D341Med (cell line): ENCODE data around the gene SGCD.
"Not testable (repeated sequence)": the region's sequence is repeated elsewhere in the genome, so short reads cannot be mapped to it uniquely, and the experiment has no call there.

Experiments used
- DNase-seq: peaks from one replicate; pipeline ENCODE4 v3.0.0; 2012; ENCODE audit warnings: low spot score

Gene SGCD

GRCh38 chr5:156570615-156571014 lies 243.7 kb downstream of the SGCD start:
- no peak for DNase-seq

DNA sequence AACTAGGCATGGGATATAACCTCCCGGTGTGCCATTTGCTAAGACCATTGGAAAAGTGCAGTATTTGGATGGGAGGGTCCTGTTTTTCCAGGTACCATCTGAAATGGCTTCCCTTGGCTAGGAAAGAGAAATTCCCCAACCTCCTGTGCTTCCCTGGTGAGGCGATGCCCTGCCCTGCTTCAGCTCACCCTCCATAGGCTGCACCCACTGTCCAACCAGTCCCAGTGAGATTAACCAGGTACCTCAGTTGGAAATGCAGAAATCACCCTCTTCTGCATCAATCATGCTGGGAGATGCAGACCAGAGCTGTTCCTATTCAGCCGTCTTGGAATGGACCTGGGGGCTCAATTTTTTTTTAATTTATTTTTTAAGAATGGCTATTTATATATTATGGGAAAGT lies 254.8 kb downstream of the SGCD start:
- DNase-seq, result no peak

DNA sequence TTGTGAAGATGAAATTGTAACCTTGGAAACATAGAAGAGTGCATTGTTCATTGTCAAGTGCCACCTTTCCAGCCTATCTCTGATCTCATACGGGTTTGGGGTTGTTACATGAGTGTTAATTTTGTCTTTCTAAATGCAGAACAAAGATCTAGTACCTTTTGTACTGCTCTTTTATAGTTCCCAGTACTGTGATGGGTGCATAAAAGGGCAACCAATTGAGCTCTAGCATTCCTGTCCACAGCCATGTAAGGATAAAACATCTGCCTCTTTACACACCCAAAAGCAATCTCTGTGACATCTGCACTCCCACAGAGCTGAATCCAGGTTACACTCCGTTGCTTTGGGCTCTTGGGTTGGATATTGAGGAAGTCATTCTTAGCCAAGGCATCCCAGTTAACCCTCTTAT lies 255.2 kb downstream of the SGCD start:
- no peak for DNase-seq

- no peak for DNase-seq
Observed at GRCh38 chr5:156584871-156585270, 257.9 kb downstream of the SGCD start.

GRCh38 chr5:156585999-156586398 lies 259.0 kb downstream of the SGCD start:
- DNase-seq, result no peak

DNA sequence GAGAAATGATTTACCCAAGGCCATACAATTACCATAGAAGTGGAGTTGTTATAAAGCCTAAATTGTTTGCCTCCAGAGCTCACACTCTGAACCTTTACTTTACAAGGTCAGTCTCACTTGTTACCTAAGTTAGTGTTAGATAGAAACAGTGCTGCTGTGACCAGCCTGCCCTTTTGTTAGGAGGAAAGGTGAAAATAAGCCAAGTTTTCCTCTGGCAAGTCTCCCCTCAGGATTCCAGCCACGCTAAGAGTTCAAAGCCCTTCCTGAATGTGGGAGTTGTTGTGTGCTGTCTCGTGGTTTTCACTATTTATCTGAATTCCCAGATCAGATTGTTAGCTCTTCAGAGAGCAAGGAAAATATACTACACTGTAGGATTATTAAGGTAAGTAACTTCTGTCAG lies 260.0 kb downstream of the SGCD start:
- no peak for DNase-seq

GRCh38 chr5:156588306-156588705 lies 261.3 kb downstream of the SGCD start:
- no peak for DNase-seq

DNA sequence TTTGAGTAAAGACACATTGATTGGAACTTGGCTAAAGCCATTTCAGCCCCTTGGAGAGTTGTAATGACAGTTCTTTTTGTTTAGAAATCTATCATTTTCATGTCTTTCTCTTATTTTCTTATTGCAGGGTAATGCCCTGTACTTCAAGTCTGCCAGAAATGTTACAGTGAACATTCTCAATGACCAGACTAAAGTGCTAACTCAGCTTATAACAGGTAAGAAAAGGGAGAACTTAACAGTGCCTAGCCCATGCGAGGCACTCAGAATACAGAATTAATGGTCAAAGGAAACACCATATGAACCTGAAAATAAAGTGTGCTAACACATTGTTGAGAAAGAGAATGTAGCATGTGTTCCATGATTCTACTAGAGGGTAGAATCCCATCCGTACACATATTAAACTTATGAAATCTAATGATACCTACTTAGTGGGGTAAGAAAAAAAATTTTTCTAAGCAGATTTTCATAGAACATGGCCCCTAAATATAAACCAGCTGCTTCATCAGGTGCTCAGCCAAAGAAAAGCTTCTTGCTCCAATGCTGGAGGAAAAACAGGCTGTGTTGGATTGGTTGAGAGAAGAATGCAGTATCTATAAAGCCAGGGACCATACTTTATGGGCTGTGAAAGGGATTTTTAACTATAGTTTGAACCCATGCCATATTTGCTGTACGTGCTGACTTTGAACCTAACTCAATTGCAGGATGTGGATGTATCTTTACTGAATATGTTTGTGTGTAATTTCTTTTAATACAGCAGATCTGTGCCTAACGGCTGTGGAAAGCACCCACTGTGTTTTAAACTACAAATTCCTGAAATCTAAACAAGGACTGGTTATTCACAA lies 262.4 kb downstream of the SGCD start:
- DNase-seq, result no peak

DNA sequence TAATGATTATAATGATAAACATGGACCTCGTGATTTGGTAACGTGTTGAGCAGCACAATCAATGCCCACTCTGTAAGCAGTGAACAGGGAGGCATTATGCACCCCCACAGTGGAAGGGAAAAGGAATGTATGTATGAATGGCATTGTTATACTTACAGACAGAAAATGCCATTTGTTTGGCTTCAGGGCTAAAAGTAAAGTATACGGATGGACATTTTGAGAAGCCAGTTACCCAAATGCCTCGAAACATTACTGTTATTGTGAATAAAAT lies 262.9 kb downstream of the SGCD start:
- no peak for DNase-seq

DNA sequence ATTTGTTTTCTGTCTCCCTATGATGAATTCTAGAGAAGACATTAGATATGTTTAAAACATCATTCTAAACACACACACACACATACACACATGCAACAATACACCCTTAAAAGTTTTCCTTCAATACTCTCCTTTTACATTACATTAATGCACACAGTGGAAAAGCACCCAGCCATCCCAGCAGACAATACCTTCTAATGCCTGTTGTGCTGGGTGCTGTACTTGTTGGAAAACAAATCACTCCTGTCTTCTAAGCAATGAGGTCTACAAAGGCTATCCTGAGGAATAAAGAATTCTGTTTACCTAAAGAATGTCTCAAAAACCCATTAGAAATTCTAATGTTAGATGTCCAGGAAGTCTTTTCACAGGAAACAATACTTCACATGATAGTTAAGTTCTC lies 264.0 kb downstream of the SGCD start:
- DNase-seq, result no peak

DNA sequence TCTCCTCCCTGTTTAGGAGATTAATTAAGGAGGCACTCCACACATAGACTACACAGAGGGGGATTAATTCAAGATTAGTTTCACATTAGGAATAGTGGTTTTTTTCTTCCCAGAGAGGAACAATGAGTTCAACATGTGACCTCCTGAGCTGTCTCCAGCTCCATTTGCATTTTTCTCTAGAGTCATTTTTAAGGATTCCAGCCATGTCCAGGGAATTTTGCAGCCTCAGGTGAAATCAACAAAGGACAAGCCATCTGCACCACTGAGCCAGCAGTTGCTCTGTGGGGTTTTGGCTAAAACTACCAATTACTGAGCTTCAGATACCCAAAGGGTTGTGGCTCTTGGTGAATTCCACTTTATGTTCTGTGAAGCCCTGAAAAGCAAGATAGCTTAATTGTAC lies 264.7 kb downstream of the SGCD start:
- DNase-seq, result no peak

DNA sequence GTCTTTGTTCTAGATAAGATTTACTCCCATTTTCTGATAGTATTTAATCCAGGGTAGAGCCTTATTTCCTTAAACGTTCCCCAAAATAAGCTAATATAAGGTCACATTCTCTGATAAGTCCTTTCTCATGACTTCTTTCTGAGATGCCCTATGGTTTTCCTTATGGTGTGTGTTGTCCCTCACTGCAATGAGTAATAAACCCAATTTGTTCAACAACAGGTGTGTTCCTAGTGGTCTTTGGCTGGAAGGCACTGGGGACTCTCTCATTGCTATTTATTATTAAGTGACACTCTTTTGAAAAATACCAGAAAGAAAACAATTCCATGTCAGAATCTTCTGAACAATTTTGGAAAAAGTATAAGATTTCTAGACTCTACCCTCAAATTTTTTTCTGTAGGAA lies 266.6 kb downstream of the SGCD start:
- no peak for DNase-seq

DNA sequence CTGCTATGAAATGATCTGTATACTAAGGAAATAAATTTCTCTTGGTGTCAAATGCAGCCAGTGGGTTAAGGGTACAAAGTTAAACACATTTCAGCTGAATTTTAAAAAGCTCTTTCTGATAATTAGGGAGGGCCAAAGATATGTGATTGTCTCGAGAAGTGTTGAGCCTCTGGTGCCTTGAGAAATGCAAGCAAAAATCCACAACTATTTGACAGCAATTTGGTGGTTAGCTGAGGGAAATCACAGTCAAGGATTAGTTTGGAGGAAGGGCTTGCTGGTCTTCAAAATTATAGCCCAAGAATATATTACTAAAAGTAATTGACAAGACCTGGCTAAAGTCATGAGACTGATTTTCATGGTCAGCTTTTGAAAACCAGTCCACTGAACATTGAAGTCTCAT lies 267.4 kb downstream of the SGCD start:
- DNase-seq, result no peak

- no peak for DNase-seq
Observed at GRCh38 chr5:156595132-156595787, 268.3 kb downstream of the SGCD start.

GRCh38 chr5:156597276-156597675 lies 270.3 kb downstream of the SGCD start:
- no peak for DNase-seq

- DNase-seq, result no peak
Observed at GRCh38 chr5:156598964-156599363, 272.0 kb downstream of the SGCD start.

- not testable (repeated sequence) for DNase-seq
Observed at GRCh38 chr5:156610582-156610981, 283.6 kb downstream of the SGCD start.

DNA sequence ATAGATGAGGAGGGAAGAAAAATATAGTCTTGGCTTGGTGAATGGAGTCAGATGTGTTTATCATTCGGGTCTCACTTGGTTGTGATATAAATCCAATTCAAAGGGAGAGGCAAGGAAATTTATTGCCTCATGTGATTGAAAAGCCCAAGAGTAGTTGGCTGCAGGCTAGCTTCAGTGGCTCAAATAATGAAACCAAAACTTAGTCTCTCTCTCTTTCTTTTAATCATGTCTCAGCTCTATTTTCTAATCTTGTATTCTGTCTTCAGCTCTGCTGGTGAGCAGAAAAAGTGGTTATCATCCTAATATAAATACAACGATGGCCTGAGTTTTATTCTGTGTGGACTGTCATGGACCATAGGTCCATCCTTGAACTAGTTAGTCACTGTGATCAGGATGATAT lies 288.9 kb downstream of the SGCD start:
- DNase-seq, result no peak

GRCh38 chr5:156617426-156617825 lies 290.5 kb downstream of the SGCD start:
- no peak for DNase-seq

DNA sequence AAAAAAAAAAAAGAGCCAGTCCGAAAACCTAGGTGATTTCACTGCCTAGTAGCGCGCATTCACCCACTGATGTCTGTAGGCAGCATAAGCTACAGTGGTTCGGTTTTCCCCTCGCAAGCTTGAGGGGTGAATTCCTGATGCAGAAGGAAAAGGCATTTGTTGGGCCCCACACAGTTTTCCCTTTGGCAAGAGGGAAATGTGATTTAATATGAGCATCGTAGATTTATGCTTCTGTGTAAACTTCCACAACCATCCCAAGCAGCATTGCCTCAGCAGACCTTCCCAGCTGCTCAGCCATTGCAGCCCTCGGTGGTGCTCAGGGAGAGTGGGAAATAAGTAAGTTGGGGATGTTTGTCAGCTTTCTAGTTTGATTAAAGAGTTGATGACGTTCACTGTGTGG lies 291.6 kb downstream of the SGCD start:
- no peak for DNase-seq

- no peak for DNase-seq
Observed at GRCh38 chr5:156621719-156622118, 294.8 kb downstream of the SGCD start.

GRCh38 chr5:156623381-156624040 lies 296.5 kb downstream of the SGCD start:
- DNase-seq, result no peak

DNA sequence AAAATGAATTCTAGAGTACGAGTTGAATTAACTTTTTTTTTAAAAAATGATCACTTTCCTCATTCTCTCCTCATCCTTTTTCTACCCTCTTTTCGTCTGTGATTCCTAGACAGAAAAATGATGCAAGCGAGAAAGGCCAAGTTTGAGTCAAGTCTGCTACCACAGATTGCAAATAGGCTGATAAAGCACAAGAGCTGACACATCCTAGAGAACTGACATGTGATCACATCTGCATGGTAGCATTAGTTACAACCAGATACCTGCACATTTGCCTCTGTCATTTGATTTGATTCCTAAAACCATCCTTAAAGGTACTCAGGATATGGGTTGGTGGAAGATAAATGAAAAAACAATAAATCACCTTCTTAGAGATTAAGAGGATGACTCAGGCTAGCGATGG lies 297.7 kb downstream of the SGCD start:
- no peak for DNase-seq

DNA sequence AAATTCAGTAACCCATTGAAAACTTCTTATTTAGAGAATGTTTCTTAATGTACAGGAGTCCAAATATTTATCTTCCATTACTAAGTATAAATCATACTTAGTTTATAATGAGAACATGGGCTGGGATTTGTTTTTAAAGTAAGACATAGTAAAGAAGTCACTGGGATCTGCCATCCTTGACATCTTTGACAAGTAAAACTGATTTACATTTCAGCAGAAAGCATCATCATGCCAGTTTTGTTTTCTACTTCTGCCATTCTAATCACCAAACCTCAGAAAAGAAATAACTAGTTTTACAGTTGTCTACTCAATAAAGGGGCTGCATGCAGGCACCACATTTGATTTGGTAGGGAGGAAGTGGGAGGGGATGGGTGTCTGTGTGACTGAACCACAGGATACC lies 301.5 kb downstream of the SGCD start:
- DNase-seq, result no peak
